RPMI8226 (cell line): ENCODE data around the gene PLXNA3.
A peak's percentile ranks its signal among the peaks of the same experiment; 100 is the strongest.

Experiments
- DNase-seq: peaks from one replicate; pipeline ENCODE4 v3.0.0-alpha.2; 2015

PLXNA3 gene

GRCh38 chrX:154436374-154436982 lies 21.6 kb upstream of the PLXNA3 start:
- peak; percentile 53 for DNase-seq

GRCh38 chrX:154436983-154437752 lies 20.9 kb upstream of the PLXNA3 start, which contains the start of gene GDI1:
TSS of gene GDI1 (plus strand) at chrX:154437154. CDS start at chrX:154437255, 101 bp downstream.
- peak; percentile 51 for DNase-seq

- no peak for DNase-seq
Measured at GRCh38 chrX:154437971-154438893, 19.8 kb upstream of the PLXNA3 start.

GRCh38 chrX:154439841-154440240 lies 18.2 kb upstream of the PLXNA3 start:
- DNase-seq = no peak

- no peak for DNase-seq
Measured at GRCh38 chrX:154440623-154441357, 17.3 kb upstream of the PLXNA3 start.

GRCh38 chrX:154441564-154441963 lies 16.5 kb upstream of the PLXNA3 start:
- DNase-seq = no peak

- DNase-seq = no peak
Measured at GRCh38 chrX:154441984-154442707, 15.9 kb upstream of the PLXNA3 start.

- no peak for DNase-seq
Measured at GRCh38 chrX:154443479-154443910, 14.6 kb upstream of the PLXNA3 start.

GRCh38 chrX:154443992-154444754 lies 13.9 kb upstream of the PLXNA3 start, which contains the start of gene FAM50A:
TSS of gene FAM50A (plus strand) at chrX:154444141. CDS start at chrX:154444236, 95 bp downstream.
- DNase-seq = peak; percentile 82

- no peak for DNase-seq
Measured at GRCh38 chrX:154444755-154445246, 13.3 kb upstream of the PLXNA3 start.

- DNase-seq = no peak
Measured at GRCh38 chrX:154445776-154446175, 12.3 kb upstream of the PLXNA3 start.

- DNase-seq = no peak
Measured at GRCh38 chrX:154446430-154446829, 11.7 kb upstream of the PLXNA3 start.

- DNase-seq = no peak
Measured at GRCh38 chrX:154448484-154448883, 9.6 kb upstream of the PLXNA3 start.

- DNase-seq = no peak
Measured at GRCh38 chrX:154449618-154450017, 8.5 kb upstream of the PLXNA3 start.

GRCh38 chrX:154450312-154450711 lies 7.8 kb upstream of the PLXNA3 start:
- DNase-seq = no peak

- DNase-seq = no peak
Measured at GRCh38 chrX:154452823-154453222, 5.3 kb upstream of the PLXNA3 start.

GRCh38 chrX:154457491-154458115 lies 478 bp upstream of the PLXNA3 start:
- DNase-seq = peak; percentile 60

- DNase-seq = peak; percentile 64
Measured at GRCh38 chrX:154458954-154459778, 1.1 kb downstream of the PLXNA3 start.

GRCh38 chrX:154459832-154460231 lies 1.8 kb downstream of the PLXNA3 start:
- DNase-seq = no peak
